Gastroesophageal sphincter (tissue), 3 donors: ENCODE results near the gene HIP1R.

Experiments
- CTCF ChIP-seq, 4 experiments: fragments of 200-600 bp in 2 of 4; fragments of 450-650 bp in 2 of 4; sonication (generic) in 1 of 4; IDR thresholded peaks; one replicate each; pipeline ENCODE4 v1.5.1; 2017 to 2019; ENCODE audit warnings: antibody characterized with exemption in 4 of 4, mild to moderate bottlenecking in 2 of 4, moderate library complexity in 2 of 4
- EP300 ChIP-seq: sonication (generic); formaldehyde crosslinking; IDR thresholded peaks from one replicate; pipeline ENCODE4 v1.6.1; 2017; ENCODE audit warnings: antibody characterized with exemption, mild to moderate bottlenecking
- POLR2A ChIP-seq, 2 donors: fragments of 450-650 bp; IDR thresholded peaks; one replicate each; pipeline ENCODE4 v1.6.1; 2017; ENCODE audit warnings: antibody characterized with exemption in 2 of 2, mild to moderate bottlenecking in 2 of 2, moderate library complexity in 1 of 2
- POLR2AphosphoS5 ChIP-seq: sonication (generic); formaldehyde crosslinking; IDR thresholded peaks from one replicate; pipeline ENCODE4 v1.6.1; 2017; ENCODE audit warnings: antibody characterized with exemption

GRCh38 chr12:122846622-122847515 lies 11.6 kb downstream of the HIP1R start:
- no peak for TF ChIP-seq CTCF (IDR thresholded peaks at IDR 0.05)
- no peak for TF ChIP-seq POLR2AphosphoS5
- no peak for TF ChIP-seq POLR2A (IDR thresholded peaks at IDR 0.05)
- TF ChIP-seq EP300, result no peak
